PC-3 (cell line): ENCODE data around the gene CCDC89.

ENCODE experiments used
- CTCF ChIP-seq: fragments of 300-600 bp; sonication (generic); conservative IDR thresholded peaks from 2 replicates; pipeline ENCODE4 v1.5.1; 2017; ENCODE audit warnings: antibody characterized with exemption, low read depth, mild to moderate bottlenecking, low read length
- EZH2 ChIP-seq: fragments of 300-600 bp; sonication (generic); IDR thresholded peaks from one replicate; pipeline ENCODE4 v1.6.1; 2017; ENCODE audit warnings: antibody characterized with exemption, mild to moderate bottlenecking, low read length; ENCODE audit not compliant: unreplicated experiment

- TF ChIP-seq CTCF (no peak), EZH2 (no peak)
Observed at GRCh38 chr11:85661972-85662664, 23.9 kb downstream of the CCDC89 start.
